SK-N-SH (cell line): ENCODE data around the gene ATG9A. TPM values are rescaled to one million over a fixed set of nuclear protein-coding genes. Genes with fewer than 3 reads are reported as not detected.

Experiments
- CTCF ChIA-PET: fragments of 300-600, 350-600 bp; formaldehyde crosslinking; extraction: SDS; loops from one replicate; lab custom pipeline; 2021; lab: Yijun Ruan, JAX
- POLR2A ChIA-PET: fragments of 350-600 bp; sonication (Branson Sonifier 250); formaldehyde crosslinking; extraction: SDS; loops from one replicate; lab custom pipeline; 2020; ENCODE audit warnings: antibody characterized with exemption, inconsistent platforms; lab: Yijun Ruan, JAX
- DNase-seq: peaks from one replicate; pipeline ENCODE4 v3.0.0; 2012
- H2AFZ ChIP-seq: fragments of 200-600 bp; sonication (generic); 2 replicates; pipeline ENCODE4 v1.8.1; 2016; ENCODE audit warnings: antibody characterized with exemption, mild to moderate bottlenecking, low read depth
- H3F3A ChIP-seq: fragments of 200-600 bp; sonication (generic); replicated peaks from 2 replicates; pipeline ENCODE3; 2016; ENCODE audit warnings: antibody characterized with exemption, mild to moderate bottlenecking; ENCODE audit not compliant: insufficient read depth
- H3K27ac ChIP-seq, 2 experiments: fragments of 200-500 bp in 1 of 2; fragments of 200-600 bp in 1 of 2; sonication (Bioruptor generic) in 1 of 2; sonication (generic), shearing (Covaris generic) in 1 of 2; 2 replicates each; pipeline versions ENCODE4 v1.5.1 to v1.6.1; 2014 to 2016; ENCODE audit warnings: low read depth in 2 of 2, inconsistent platforms in 1 of 2, low read length in 1 of 2, mild to moderate bottlenecking in 1 of 2, mixed read lengths in 1 of 2
- H3K27me3 ChIP-seq: fragments of 200-600 bp; sonication (generic), shearing (Covaris generic); 2 replicates; pipeline ENCODE4 v1.6.1; 2016; ENCODE audit warnings: mixed run types; ENCODE audit not compliant: insufficient read depth
- H3K36me3 ChIP-seq, 2 experiments: fragments of 200-500 bp in 1 of 2; fragments of 200-600 bp in 1 of 2; sonication (Bioruptor generic) in 1 of 2; sonication (generic) in 1 of 2; replicated peaks in 1 of 2; 2 replicates each; pipeline versions ENCODE3 to v1.5.1; 2014 to 2016; ENCODE audit warnings: low read length in 1 of 2, mild to moderate bottlenecking in 1 of 2; ENCODE audit not compliant: insufficient read depth in 2 of 2, control insufficient read depth in 1 of 2
- H3K4me1 ChIP-seq, 2 experiments: fragments of 200-500 bp in 1 of 2; fragments of 200-600 bp in 1 of 2; sonication (Bioruptor generic) in 1 of 2; sonication (generic), shearing (Covaris generic) in 1 of 2; 2 replicates each; pipeline versions ENCODE4 v1.5.1 to v1.6.1; 2014 to 2016; ENCODE audit warnings: low read depth in 1 of 2, low read length in 1 of 2, mixed run types in 1 of 2; ENCODE audit not compliant: insufficient read depth in 2 of 2, control insufficient read depth in 1 of 2
- H3K4me2 ChIP-seq: fragments of 200-600 bp; sonication (generic), shearing (Covaris generic); 2 replicates; pipeline ENCODE4 v1.6.1; 2017; ENCODE audit warnings: mixed run types
- H3K4me3 ChIP-seq, 2 experiments: fragments of 200-500 bp in 1 of 2; fragments of 200-600 bp in 1 of 2; sonication (Bioruptor generic) in 1 of 2; sonication (generic), shearing (Covaris generic) in 1 of 2; 2 replicates each; pipeline versions ENCODE4 v1.5.1 to v1.8.1; 2014 to 2016; ENCODE audit warnings: low read depth in 2 of 2, inconsistent platforms in 1 of 2, low read length in 1 of 2, mild to moderate bottlenecking in 1 of 2, mixed read lengths in 1 of 2, moderate library complexity in 1 of 2
- H3K79me2 ChIP-seq: fragments of 200-600 bp; sonication (generic); 2 replicates; pipeline ENCODE4 v1.8.1; 2017; ENCODE audit warnings: mild to moderate bottlenecking; ENCODE audit not compliant: insufficient read depth
- H3K9ac ChIP-seq: fragments of 200-600 bp; sonication (generic); 2 replicates; pipeline ENCODE4 v1.6.1; 2017; ENCODE audit warnings: mixed run types
- H3K9me2 ChIP-seq: fragments of 200-600 bp; sonication (generic); 2 replicates; pipeline ENCODE4 v1.6.1; 2017; ENCODE audit warnings: mixed run types
- H3K9me3 ChIP-seq: fragments of 200-600 bp; sonication (generic); 2 replicates; pipeline ENCODE4 v1.6.1; 2017; ENCODE audit warnings: mixed run types, mild to moderate bottlenecking, moderate library complexity
- H4K20me1 ChIP-seq: fragments of 200-600 bp; sonication (generic); 2 replicates; pipeline ENCODE4 v1.6.1; 2017; ENCODE audit warnings: mild to moderate bottlenecking, mixed run types; ENCODE audit not compliant: insufficient read depth
- FOSL2 ChIP-seq: IDR thresholded peaks from 2 replicates; pipeline ENCODE4 v1.4.0; 2012; ENCODE audit warnings: low read depth, mild to moderate bottlenecking, moderate library complexity, borderline replicate concordance
- FOXJ3 ChIP-seq: sonication (generic); formaldehyde crosslinking; IDR thresholded peaks from 2 replicates; pipeline ENCODE4 v1.5.1; 2020; ENCODE audit warnings: mild to moderate bottlenecking, missing genetic modification reagents
- GABPA ChIP-seq: IDR thresholded peaks from 2 replicates; pipeline ENCODE4 v1.4.0; 2012; ENCODE audit warnings: low read depth, mild to moderate bottlenecking
- GATA2 ChIP-seq: sonication (generic); formaldehyde crosslinking; IDR thresholded peaks from 2 replicates; pipeline ENCODE4 v1.5.0; 2020; ENCODE audit warnings: mild to moderate bottlenecking, missing genetic modification reagents
- JUND ChIP-seq: IDR thresholded peaks from 2 replicates; pipeline ENCODE4 v1.4.0; 2012
- NRF1 ChIP-seq: IDR thresholded peaks from 2 replicates; pipeline ENCODE4 v1.6.1; 2012; ENCODE audit warnings: low read depth, mild to moderate bottlenecking, low read length
- RAD21 ChIP-seq: IDR thresholded peaks from 2 replicates; pipeline ENCODE4 v1.6.1; 2012; ENCODE audit warnings: mild to moderate bottlenecking, low read length
- RCOR1 ChIP-seq: fragments of 150-350 bp; IDR thresholded peaks from 2 replicates; pipeline ENCODE4 v1.6.1; 2017; ENCODE audit warnings: antibody characterized with exemption, low read length
- RXRA ChIP-seq: IDR thresholded peaks from 2 replicates; pipeline ENCODE4 v1.4.0; 2012; ENCODE audit warnings: low read depth, mild to moderate bottlenecking, borderline replicate concordance
- SIN3A ChIP-seq: IDR thresholded peaks from 2 replicates; pipeline ENCODE4 v1.6.1; 2012; ENCODE audit warnings: low read depth, mild to moderate bottlenecking, low read length, moderate library complexity, borderline replicate concordance
- SMC3 ChIP-seq: IDR thresholded peaks from 2 replicates; pipeline ENCODE4 v1.6.1; 2012; ENCODE audit warnings: low read depth, low read length, improper control_type of control experiment
- TAF1 ChIP-seq: IDR thresholded peaks from 2 replicates; pipeline ENCODE4 v1.6.1; 2012; ENCODE audit warnings: low read depth, mild to moderate bottlenecking, low read length, moderate library complexity, borderline replicate concordance
- TCF12 ChIP-seq: IDR thresholded peaks from 2 replicates; pipeline ENCODE4 v1.4.0; 2012
- YY1 ChIP-seq: IDR thresholded peaks from 2 replicates; pipeline ENCODE4 v1.4.0; 2012; ENCODE audit warnings: low read depth, mild to moderate bottlenecking
- ZBTB33 ChIP-seq: IDR thresholded peaks from 2 replicates; pipeline ENCODE4 v1.4.0; 2012; ENCODE audit warnings: low read depth, borderline replicate concordance
- WGBS: methylation state at CpG from one replicate; pipeline ENCODE4 v1.1.6; 2017; ENCODE audit warnings: low lambda C conversion rate; 5-methylcytosine and 5-hydroxymethylcytosine counted together
- polyA plus RNA-seq, 3 experiments: library from polyadenylated mRNA; depleted of rRNA; stranded (reverse); fragments of >200 nt; gene quantifications; 2 replicates each; pipeline ENCODE4 v1.2.3, GENCODE V29; 2012
- TF ChIP-seq, protein P1 (sequence below): fragments of 200-600 bp; sonication (generic); IDR thresholded peaks from 2 replicates; pipeline ENCODE4 v1.6.1; 2017; ENCODE audit warnings: antibody characterized with exemption, mild to moderate bottlenecking, moderate library complexity
- TF ChIP-seq, protein P2 (sequence below): fragments of 150-350 bp; IDR thresholded peaks from 2 replicates; pipeline ENCODE4 v1.6.1; 2017; ENCODE audit warnings: antibody characterized with exemption, low read length, low read depth, borderline replicate concordance

Gene ATG9A
- polyA plus RNA-seq, 1 of the 3 experiments (the other 2 are of a cell fraction), result 29.6 TPM

DNA sequence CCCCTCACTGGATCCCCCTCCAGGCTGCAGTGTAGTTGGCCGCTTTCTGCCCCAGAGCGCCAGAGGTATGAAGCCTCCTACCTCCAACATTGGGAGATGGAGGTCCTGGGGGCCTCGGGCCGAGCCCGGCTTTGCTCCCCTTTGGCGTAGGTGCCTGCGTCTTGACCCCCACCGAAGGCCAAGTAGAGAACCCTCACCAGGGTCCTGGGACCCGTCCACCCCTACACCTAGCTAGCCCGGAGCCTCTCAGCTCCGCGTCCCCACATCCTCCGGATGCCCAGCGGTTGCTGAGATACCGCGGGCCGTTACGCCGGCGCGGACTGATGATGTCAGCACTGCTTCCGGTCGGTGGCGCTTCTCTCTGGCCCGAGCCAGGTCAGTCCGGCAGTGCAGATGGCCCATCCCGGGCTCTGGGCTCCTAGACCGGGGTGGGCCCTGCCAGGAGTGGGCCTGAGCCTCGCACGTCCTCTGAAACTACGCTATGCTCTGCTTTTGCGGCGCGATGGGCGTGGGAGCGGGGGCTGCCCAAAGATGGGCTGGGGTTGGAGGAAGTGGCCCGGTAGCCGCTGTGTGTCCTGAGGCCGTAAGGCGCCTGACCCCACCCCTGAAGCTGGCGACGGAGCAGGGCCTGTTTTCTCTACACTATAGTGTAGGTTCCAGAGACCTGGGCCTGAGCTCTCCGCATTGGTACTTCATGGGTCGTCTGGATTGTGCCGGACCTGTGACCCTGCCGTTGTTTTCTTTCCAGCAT, 15.9 kb upstream of the ATG9A start, which contains the start of the genes GLB1L and STK16 (continued):
- TF ChIP-seq FOXJ3 (no peak), YY1 (peak; percentile 55; the same call in 1 of the 2 replicates), TAF1 (peak; percentile 84), SMC3 (no peak), SIN3A (0 out of 2 replicates have a peak, but pooled peaks have one; percentile 26), JUND (no peak)
- TF ChIP-seq, protein P1, sequence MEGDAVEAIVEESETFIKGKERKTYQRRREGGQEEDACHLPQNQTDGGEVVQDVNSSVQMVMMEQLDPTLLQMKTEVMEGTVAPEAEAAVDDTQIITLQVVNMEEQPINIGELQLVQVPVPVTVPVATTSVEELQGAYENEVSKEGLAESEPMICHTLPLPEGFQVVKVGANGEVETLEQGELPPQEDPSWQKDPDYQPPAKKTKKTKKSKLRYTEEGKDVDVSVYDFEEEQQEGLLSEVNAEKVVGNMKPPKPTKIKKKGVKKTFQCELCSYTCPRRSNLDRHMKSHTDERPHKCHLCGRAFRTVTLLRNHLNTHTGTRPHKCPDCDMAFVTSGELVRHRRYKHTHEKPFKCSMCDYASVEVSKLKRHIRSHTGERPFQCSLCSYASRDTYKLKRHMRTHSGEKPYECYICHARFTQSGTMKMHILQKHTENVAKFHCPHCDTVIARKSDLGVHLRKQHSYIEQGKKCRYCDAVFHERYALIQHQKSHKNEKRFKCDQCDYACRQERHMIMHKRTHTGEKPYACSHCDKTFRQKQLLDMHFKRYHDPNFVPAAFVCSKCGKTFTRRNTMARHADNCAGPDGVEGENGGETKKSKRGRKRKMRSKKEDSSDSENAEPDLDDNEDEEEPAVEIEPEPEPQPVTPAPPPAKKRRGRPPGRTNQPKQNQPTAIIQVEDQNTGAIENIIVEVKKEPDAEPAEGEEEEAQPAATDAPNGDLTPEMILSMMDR, result no peak

DNA sequence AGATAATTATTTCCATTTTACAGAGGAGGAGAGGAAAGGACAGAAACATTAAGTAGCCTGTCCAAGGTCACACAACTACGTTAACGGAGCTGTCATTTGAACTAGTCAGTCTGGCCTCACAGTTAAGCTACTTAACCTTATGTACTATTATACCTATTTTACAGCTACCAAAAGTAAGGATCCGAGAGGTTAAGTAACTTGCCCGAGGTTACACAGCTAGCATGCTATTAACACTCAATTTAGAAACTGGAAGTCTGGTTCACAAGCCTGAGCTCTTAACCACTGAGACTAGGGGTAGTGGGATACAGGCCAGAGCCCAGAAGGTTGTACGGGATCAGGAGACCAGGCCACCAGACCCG, 15.3 kb upstream of the ATG9A start:
- Histone ChIP-seq H3K27ac (peak overlapping the region; percentile 78 to 92), H3K4me2 (peak overlapping the region; percentile 91), H3K4me1 (peaks cover 10 to 26% of the 10 kb centered on the region in 2 experiments), H3K36me3 (peaks cover 6 to 20% of the 10 kb centered on the region in 2 experiments), H4K20me1 (no peaks in the 10 kb centered on the region), H3K9me2 (no peaks in the 10 kb centered on the region), H3F3A (peaks cover 15% of the 10 kb centered on the region), H3K9me3 (no peaks in the 10 kb centered on the region), H3K27me3 (no peaks in the 10 kb centered on the region), H2AFZ (peak overlapping the region; percentile 73), H3K4me3 (peak overlapping the region; percentile 84 to 97), H3K79me2 (peaks cover 20% of the 10 kb centered on the region), H3K9ac (peak overlapping the region; percentile 94)
- CTCF ChIA-PET, result interaction anchor here (1.0 to 3.2 kb wide), 10 partner anchors 11 to 264 kb away, joined by 3 to 20 read pairs (median 4); partner anchors contain the start of gene NHEJ1
- DNase-seq, result no peak
- WGBS, result 21% methylated on average over 6 of the region's 6 CpGs
- POLR2A ChIA-PET, result interaction anchor here (0.5 to 2.9 kb wide), 12 partner anchors 10 to 297 kb away, joined by 3 to 23 read pairs (median 6); partner anchors contain the start of genes ABCB6, ANKZF1, ATG9A and CNPPD1
- 0 out of 2 replicates have a peak, but pooled peaks have one; percentile 7 for TF ChIP-seq RCOR1
- TF ChIP-seq, protein P1, result no peak
- TF ChIP-seq, all 33 proteins: peak for 1

- Histone ChIP-seq H3F3A (peaks cover under 1% of the 10 kb centered on the region), H3K4me1 (peaks cover 0 to 21% of the 10 kb centered on the region in 2 experiments; a peak in 2 of 4 replicates), H3K79me2 (peaks cover 20% of the 10 kb centered on the region), H3K27ac (no peak overlapping the region), H3K9me3 (no peaks in the 10 kb centered on the region), H3K4me3 (no peak overlapping the region), H3K9me2 (no peaks in the 10 kb centered on the region), H3K27me3 (no peaks in the 10 kb centered on the region), H4K20me1 (no peaks in the 10 kb centered on the region), H2AFZ (no peak overlapping the region), H3K9ac (no peak overlapping the region), H3K36me3 (peaks cover 6 to 30% of the 10 kb centered on the region in 2 experiments), H3K4me2 (no peak overlapping the region)
- WGBS, result 90% methylated on average over 25 of the region's 28 CpGs
- DNase-seq, result no peak
- CTCF ChIA-PET, result interaction anchor here (0.8 to 1.1 kb wide), 2 partner anchors 9 to 50 kb away, joined by 3 read pairs; partner anchors contain the start of gene TUBA4B
- POLR2A ChIA-PET, result no interaction called here
- TF ChIP-seq RCOR1 (no peak), GATA2 (CRISPR knock-in tag) (no peak), FOSL2 (no peak), GABPA (no peak), FOXJ3 (no peak), SIN3A (no peak), TCF12 (no peak), RAD21 (no peak), RXRA (no peak), ZBTB33 (no peak), NRF1 (no peak)
- TF ChIP-seq, protein P2, sequence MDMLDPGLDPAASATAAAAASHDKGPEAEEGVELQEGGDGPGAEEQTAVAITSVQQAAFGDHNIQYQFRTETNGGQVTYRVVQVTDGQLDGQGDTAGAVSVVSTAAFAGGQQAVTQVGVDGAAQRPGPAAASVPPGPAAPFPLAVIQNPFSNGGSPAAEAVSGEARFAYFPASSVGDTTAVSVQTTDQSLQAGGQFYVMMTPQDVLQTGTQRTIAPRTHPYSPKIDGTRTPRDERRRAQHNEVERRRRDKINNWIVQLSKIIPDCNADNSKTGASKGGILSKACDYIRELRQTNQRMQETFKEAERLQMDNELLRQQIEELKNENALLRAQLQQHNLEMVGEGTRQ, result no peak
Observed at GRCh38 chr2:219243291-219243761, 13.9 kb upstream of the ATG9A start.
